GM12801 (cell line): ENCODE measurements around the gene OLFM4.

ENCODE experiments used
- TF ChIP-seq, protein P1 (sequence below): IDR thresholded peaks from one replicate; pipeline ENCODE4 v1.5.1; 2011; ENCODE audit warnings: control low read depth; ENCODE audit not compliant: insufficient read length; ENCODE audit errors: extremely low read depth

The OLFM4 gene

DNA sequence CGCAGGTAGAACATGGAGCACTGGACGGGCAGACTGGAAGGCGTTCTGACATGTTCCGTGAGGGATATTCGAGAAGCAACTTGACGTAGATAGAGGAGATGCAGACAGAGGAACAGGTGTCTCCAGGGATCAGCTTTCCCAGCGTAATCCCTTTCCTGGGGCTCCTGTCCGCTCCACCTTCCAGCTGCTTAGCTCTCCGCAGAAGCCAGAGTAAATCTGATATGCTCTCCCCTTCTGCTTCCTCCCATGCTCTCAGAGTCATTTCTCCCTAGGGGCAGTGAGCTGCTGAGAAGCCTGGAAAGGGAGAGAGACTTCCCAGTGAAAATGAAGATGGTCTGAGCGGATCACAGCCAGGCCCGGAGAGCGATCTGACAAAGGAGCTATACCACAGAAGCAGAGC, 23.0 kb upstream of the OLFM4 start:
- TF ChIP-seq, protein P1, sequence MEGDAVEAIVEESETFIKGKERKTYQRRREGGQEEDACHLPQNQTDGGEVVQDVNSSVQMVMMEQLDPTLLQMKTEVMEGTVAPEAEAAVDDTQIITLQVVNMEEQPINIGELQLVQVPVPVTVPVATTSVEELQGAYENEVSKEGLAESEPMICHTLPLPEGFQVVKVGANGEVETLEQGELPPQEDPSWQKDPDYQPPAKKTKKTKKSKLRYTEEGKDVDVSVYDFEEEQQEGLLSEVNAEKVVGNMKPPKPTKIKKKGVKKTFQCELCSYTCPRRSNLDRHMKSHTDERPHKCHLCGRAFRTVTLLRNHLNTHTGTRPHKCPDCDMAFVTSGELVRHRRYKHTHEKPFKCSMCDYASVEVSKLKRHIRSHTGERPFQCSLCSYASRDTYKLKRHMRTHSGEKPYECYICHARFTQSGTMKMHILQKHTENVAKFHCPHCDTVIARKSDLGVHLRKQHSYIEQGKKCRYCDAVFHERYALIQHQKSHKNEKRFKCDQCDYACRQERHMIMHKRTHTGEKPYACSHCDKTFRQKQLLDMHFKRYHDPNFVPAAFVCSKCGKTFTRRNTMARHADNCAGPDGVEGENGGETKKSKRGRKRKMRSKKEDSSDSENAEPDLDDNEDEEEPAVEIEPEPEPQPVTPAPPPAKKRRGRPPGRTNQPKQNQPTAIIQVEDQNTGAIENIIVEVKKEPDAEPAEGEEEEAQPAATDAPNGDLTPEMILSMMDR: no peak

DNA sequence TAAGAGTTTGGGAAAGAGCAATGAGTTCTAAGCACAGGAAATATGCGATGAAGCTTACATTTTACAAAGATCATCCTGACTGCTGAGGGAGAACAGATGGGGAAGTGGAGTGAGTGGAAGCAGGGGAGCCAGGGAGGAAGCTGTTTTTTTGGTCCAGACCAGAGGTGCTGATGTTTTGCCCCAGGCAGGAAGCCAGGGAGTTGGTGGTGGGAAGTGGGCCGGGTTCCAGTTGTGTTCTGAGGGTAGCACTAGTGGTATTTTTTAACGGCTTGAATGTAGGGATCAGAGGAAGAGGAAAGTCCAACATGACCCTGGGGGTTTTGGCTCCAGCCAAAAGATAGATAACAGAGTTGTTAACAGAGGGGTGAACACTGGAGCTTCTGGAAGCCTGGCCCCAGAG, 20.7 kb upstream of the OLFM4 start:
- TF ChIP-seq, protein P1: no peak

DNA sequence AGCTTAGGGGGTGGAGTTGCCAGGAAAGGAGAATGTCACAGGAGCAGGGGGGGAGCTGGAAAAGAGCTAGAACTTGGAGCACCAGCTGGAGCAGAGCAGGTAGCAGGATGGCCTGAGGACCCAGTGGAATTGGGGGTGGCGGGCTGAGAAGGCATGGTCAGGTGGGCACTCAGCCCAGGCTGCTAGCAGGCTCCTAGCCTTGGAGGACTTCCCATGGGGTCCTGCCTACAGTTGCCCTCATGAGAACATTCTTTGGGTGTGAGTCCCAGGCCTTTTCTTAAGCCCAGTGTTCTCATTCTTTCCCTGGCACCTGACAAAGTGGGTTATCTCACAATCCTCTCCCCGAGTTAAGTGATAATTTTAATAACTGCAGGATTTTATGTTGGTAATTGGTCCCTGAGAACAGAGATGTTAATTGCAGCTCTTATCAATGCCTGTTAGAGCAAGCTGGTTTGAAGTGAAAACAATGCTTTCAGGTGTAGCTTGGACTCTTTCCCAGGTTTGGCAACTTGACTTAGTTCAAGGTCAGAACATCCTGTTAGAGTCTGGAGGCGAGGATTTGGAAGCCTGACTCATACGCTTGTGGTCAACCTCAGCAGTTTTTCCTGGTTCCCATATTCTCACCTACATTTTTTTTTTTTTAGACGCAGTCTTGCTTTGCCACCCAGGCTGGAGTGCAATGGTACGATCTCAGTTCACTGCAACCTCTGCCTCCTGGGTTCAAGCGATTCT, 18.1 kb upstream of the OLFM4 start:
- TF ChIP-seq, protein P1: no peak

DNA sequence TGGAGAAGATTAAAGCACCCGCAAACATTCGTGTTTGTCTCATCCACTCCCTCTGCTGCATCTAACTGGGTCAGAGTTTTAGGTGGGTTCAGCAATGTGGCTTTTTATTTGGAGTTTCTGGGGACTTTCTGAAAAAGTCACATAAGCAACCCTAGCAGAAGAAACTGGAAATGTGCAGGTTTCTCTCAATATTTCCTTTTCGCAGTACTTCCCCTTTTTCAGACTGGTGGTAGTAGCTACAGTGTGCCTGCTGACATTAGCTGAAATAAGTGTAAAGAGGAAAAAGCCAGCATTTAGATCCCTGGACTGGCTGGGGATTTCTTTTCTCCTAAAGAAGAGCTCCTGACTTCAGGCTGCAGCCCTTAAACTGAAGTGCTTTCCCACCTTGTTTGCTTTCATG, 15.9 kb upstream of the OLFM4 start:
- TF ChIP-seq, protein P1: no peak

DNA sequence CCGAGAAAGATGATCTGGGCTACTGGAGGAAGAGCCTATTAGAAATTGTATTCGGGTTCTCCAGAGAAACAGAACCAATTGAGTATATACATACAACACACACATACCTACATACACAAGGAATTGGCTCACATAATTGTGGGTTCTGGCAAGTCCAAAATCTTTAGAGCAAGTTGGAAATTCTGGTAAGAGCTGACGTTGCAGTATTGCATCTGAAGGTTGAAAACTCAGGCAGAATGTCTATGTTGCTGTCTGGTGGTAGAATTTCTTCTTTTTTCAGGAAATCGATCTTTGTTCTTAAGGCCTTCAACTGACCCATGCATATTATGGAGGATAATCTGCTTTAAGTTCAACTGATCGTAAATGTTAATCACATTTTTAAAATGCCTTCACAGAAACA, 15.5 kb upstream of the OLFM4 start:
- TF ChIP-seq, protein P1: no peak

DNA sequence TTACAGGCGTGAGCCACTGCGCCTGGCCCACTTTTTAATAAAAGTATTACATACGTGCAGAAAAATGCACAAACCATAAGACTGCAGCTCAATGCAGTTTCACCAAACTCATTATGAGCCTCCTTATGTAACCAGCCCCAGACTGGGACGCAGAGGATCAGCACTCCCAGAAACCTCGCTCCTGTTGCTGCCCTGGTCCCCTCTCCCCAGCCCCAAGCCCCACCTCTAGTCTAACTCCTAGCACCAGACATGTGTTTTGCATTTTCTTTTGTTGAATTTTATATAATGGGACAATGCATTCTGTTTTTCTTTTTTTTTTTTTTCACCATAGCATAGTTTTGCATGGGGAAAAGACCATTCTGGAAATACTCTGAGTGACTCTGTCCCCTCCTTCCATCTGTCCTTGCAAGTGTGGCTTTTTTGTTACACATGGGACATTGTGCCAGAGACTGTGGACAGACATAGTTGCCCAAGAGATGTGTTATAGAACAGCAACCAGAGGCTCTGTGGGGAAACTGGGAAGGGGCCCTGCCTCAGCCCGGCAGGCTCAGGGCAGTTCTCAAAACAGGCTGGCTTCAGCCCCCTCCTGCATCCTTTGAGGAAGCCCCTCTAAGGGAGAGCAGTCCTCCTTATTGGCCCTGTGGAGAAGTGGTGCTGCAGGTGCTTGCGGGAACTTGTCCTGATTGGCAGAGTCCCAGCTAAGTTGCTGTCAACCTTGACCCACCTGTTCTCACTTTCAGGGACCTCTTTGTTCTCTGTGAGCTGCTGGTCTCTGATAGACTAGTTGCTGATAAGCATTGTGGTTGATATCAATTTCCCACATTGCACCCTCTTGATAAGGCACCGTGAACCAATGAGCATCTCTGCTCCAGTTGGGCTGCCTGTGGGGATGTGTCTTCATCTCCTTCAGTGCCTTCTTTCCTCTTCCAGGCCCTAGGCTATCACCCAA, 13.8 kb upstream of the OLFM4 start:
- TF ChIP-seq, protein P1: no peak

DNA sequence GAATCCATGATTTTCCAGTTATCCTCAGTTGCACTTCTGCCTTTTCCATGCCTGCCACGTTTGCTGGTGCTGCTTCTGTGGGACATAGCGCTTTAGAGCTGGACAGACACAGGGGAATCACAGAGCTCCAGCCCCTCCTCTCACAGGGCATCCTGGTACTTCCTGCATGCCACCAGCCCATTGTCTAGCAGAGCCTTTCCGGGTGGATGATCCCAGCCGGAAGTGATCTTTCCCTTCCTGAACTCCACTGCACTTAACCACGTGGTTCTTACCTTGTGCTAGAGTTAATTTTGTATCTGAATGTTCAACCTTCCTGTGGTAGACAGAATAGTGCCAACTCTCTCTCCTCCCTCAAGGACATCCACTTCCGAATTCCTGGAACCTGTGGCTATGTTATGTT, 12.6 kb upstream of the OLFM4 start:
- TF ChIP-seq, protein P1: no peak
